NCI-H2196 (cell line): ENCODE measurements around the gene RGS7.
"Not testable (repeated sequence)": the region's sequence is repeated elsewhere in the genome, so short reads cannot be mapped to it uniquely, and the experiment has no call there.

ENCODE experiments used
- DNase-seq: peaks from one replicate; lab custom pipeline; 2025; ENCODE audit not compliant: unreplicated experiment; lab: John Stamatoyannopoulos, UW

RGS7 gene

DNA sequence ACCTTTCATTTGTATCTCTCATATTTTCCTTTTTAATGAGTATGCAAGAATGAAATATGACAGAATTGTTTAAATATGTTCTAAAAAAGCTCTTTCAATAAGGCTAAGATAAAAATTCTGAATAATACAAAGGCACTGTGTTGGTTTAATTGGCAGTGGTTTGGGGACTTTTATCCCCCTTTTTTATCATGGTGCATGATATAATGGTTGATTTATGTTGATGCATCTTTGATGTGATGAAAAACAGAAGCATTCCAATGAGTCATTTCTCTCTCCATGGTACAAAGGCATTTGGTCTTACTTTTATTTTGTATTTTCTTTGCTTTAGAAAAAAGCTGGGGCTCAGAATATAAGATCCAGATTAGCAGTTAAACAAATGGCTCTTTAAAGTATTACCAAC lies 617.9 kb downstream of the RGS7 start:
- no peak for DNase-seq

DNA sequence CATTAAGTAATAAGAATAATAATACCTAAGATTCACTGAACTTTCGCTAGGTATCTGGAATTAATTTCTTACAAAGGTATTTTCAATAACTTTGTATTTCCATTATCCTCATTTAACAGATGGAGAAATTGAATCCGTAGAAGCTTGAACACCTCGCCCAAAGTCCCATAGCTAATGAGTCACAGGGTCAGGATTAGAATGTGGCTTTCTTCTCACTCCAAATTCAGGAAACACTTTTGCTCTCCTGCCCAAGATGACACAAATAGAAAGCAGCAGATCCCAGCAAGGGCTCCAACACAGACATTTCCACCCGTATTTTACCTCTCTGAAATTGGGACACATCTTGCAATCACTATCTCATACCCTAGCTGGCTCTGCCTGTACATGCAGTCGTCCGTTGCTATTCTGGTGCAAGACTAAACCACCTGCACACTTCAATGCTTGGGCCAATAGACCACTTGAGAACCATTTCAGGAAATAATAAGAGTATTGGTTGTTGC lies 619.2 kb downstream of the RGS7 start:
- no peak for DNase-seq

DNA sequence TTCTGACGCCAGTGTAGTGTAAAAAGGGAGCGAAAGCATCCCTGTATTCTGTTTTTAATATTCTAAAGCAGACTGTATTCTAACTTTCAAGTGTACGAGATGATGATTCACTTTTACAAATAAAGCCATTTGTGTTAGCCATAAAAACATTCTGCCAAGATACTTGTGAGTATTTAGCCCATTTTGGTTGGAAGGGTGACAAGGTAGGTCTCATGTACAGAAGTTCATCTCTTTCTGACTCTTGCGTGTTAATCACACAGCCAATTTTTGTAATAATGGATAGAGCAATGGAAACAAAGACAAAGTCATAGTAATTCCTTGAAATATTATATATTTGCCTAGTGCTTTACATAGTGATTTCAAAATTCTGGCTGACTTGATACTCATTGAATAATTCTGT lies 619.7 kb downstream of the RGS7 start:
- DNase-seq = no peak

DNA sequence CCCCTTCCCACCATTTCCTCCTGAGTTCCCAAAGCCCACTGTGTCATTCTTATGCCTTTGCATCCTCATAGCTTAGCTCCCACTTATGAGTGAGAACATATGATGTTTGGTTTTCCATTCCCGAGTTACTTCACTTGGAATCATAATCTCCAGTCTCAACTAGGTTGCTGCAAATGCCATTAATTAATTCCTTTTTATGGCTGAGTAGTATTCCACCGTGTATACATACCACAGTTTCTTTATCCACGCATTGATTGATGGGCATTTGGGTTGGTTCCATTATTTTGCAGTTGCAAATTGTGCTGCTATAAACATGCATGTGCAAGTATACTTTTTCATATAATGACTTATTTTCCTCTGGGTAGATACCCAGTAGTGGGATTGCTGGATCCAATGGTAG lies 622.3 kb downstream of the RGS7 start:
- DNase-seq = not testable (repeated sequence)

DNA sequence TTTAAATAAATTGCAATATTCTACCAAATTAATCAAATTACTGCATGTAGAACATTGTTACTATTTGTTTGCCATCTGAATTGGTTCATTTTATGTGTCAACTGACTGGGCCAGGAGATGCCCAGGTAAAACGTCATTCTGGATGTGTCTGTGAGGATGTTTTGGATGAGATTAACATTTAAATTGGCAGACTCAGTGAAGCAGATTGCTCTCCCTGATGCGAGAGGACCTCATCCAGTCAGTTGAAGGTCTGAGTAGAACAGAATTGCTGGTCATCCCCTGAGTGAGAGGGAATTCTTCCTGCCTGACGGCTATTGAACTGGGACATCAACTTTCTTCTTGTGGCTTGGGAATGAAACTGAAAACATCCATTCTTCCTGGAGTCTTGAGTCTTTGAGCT lies 623.0 kb downstream of the RGS7 start:
- no peak for DNase-seq

DNA sequence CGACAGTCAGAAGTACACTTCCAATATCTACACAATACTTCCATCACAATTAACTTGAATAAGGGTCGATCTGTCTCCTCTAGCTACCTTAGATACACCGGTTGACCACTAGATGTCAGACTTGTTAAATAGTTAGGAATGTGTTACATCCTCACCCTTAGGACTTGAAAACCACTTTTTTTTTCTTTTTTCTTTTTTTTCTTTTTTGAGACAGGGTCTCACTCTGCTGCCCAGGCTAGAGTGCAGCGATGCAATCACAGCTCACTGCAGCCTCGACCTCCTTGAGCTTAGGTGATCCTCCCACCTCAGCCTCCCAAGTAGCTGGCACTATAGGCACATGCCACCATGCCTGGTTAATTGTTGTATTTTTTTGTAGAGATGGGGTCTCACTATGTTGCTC lies 624.6 kb downstream of the RGS7 start:
- peak; percentile 40 for DNase-seq
